ENCODE results near the gene RNF208.

The RNF208 gene

GRCh38 chr9:137211532-137211931 is 10.5 kb downstream of the RNF208 start:
- no peak for DNase-seq

- DNase-seq, result no peak
Measured at GRCh38 chr9:137206602-137207001, 15.4 kb downstream of the RNF208 start.

GRCh38 chr9:137205126-137206069 is 16.6 kb downstream of the RNF208 start, which contains the start of the genes NDOR1 and TMEM203:
NDOR1 (plus strand) TSS chr9:137205700; CDS start chr9:137205778, 78 bp downstream.
TMEM203 (minus strand) TSS chr9:137205648; CDS start chr9:137205414, 234 bp downstream.
- peak; percentile 96 for DNase-seq

GRCh38 chr9:137204731-137205125 is 17.3 kb downstream of the RNF208 start:
- DNase-seq, result no peak

GRCh38 chr9:137202966-137203365 is 19.1 kb downstream of the RNF208 start:
- DNase-seq, result no peak

- DNase-seq, result no peak
Measured at GRCh38 chr9:137201205-137201868, 20.7 kb downstream of the RNF208 start.

GRCh38 chr9:137200311-137201204 is 21.5 kb downstream of the RNF208 start, which contains the start of gene TPRN:
TPRN (minus strand) TSS chr9:137200741; CDS start chr9:137200711, 30 bp downstream.
- peak; percentile 97 for DNase-seq

GRCh38 chr9:137199411-137200121 is 22.5 kb downstream of the RNF208 start:
- no peak for DNase-seq

GRCh38 chr9:137198902-137199283 is 23.1 kb downstream of the RNF208 start:
- no peak for DNase-seq

- no peak for DNase-seq
Measured at GRCh38 chr9:137198051-137198901, 23.8 kb downstream of the RNF208 start.

GRCh38 chr9:137195525-137196220 is 26.4 kb downstream of the RNF208 start:
- DNase-seq, result no peak

GRCh38 chr9:137194909-137195308 is 27.1 kb downstream of the RNF208 start:
- DNase-seq, result no peak

- DNase-seq, result no peak
Measured at GRCh38 chr9:137194388-137194787, 27.7 kb downstream of the RNF208 start.

GRCh38 chr9:137193771-137194170 is 28.3 kb downstream of the RNF208 start:
- DNase-seq, result no peak

GRCh38 chr9:137192859-137193258 is 29.2 kb downstream of the RNF208 start:
- no peak for DNase-seq

- no peak for DNase-seq
Measured at GRCh38 chr9:137192448-137192780, 29.6 kb downstream of the RNF208 start.

GRCh38 chr9:137191691-137192447 is 30.2 kb downstream of the RNF208 start:
- DNase-seq, result no peak

- DNase-seq, result no peak
Measured at GRCh38 chr9:137191245-137191644, 30.8 kb downstream of the RNF208 start.

- no peak for DNase-seq
Measured at GRCh38 chr9:137190315-137190856, 31.7 kb downstream of the RNF208 start.
